PC-9 (cell line): Measurements from ENCODE around the gene RNU4-1. TPM values are rescaled to one million over a fixed set of nuclear protein-coding genes. Genes with fewer than 3 reads are reported as not detected.

ENCODE experiments used
- BruUV-seq: library from RNA; stranded (reverse); fragments of 400-500 nt; replicated peaks from 2 replicates; lab custom pipeline; 2021; lab: Mats Ljungman, UMichigan
- CTCF ChIA-PET: fragments of 300-600 bp; sonication (Branson Sonifier 250); formaldehyde crosslinking; loops from one replicate; lab custom pipeline; 2022; ENCODE audit warnings: antibody characterized with exemption; lab: Charles Lee
- POLR2A ChIA-PET: fragments of 300-600 bp; sonication (Branson Sonifier 250); formaldehyde crosslinking; loops from one replicate; lab custom pipeline; 2022; ENCODE audit warnings: antibody characterized with exemption; ENCODE audit not compliant: unreplicated experiment; lab: Charles Lee
- DNase-seq, 2 experiments: peaks; one replicate each; pipeline versions ENCODE4 v3.0.0 to v3.0.0-alpha.2; 2015 to 2022; ENCODE audit warnings: mixed read lengths in 1 of 2
- H2AFZ ChIP-seq: fragments of 200-600 bp; sonication (generic); 2 replicates; pipeline ENCODE4 v1.8.1; 2017; ENCODE audit warnings: antibody characterized with exemption
- H3F3A ChIP-seq: fragments of 200-600 bp; sonication (generic); 2 replicates; pipeline ENCODE4 v1.8.1; 2017; ENCODE audit warnings: antibody characterized with exemption, mild to moderate bottlenecking, low read depth; ENCODE audit not compliant: insufficient read depth
- H3K27ac ChIP-seq: fragments of 200-600 bp; sonication (generic); 2 replicates; pipeline ENCODE4 v1.6.1; 2016; ENCODE audit warnings: mixed run types
- H3K27me3 ChIP-seq: fragments of 200-600 bp; sonication (generic); 2 replicates; pipeline ENCODE4 v1.6.1; 2016; ENCODE audit warnings: low read depth, mixed run types; ENCODE audit not compliant: insufficient read depth
- H3K36me3 ChIP-seq: fragments of 200-600 bp; sonication (generic); 2 replicates; pipeline ENCODE4 v1.6.1; 2016; ENCODE audit warnings: low read depth, mixed run types
- H3K4me1 ChIP-seq: fragments of 200-600 bp; sonication (generic); replicated peaks from 2 replicates; pipeline ENCODE4 v1.6.1; 2016; ENCODE audit warnings: mixed run types; ENCODE audit not compliant: insufficient read depth
- H3K4me2 ChIP-seq: fragments of 200-600 bp; sonication (generic); 2 replicates; pipeline ENCODE4 v1.6.1; 2017; ENCODE audit warnings: mixed run types
- H3K4me3 ChIP-seq: fragments of 200-600 bp; sonication (generic); 2 replicates; pipeline ENCODE4 v1.6.1; 2016; ENCODE audit warnings: mixed run types
- H3K79me2 ChIP-seq: fragments of 200-600 bp; sonication (generic); 2 replicates; pipeline ENCODE4 v1.6.1; 2017; ENCODE audit warnings: low read depth, mixed run types
- H3K9me2 ChIP-seq: fragments of 200-600 bp; sonication (generic); 2 replicates; pipeline ENCODE4 v1.8.1; 2017; ENCODE audit warnings: mild to moderate bottlenecking; ENCODE audit not compliant: insufficient read depth
- H3K9me3 ChIP-seq: fragments of 200-600 bp; sonication (generic); 2 replicates; pipeline ENCODE4 v1.8.1; 2016; ENCODE audit warnings: low read depth; ENCODE audit not compliant: insufficient read depth
- H4K20me1 ChIP-seq: fragments of 200-600 bp; sonication (generic); 2 replicates; pipeline ENCODE4 v1.8.1; 2017; ENCODE audit not compliant: insufficient read depth
- EZH2 ChIP-seq: fragments of 200-600 bp; sonication (generic); IDR thresholded peaks from 2 replicates; pipeline ENCODE4 v1.8.0; 2017; ENCODE audit warnings: antibody characterized with exemption, low read depth
- intact Hi-C: fragments of 100-400 bp; cut with micrococcal nuclease; formaldehyde crosslinking; loops from one replicate; pipeline ENCODE4 v1.10.0; 2022; ENCODE audit not compliant: unreplicated experiment
- total RNA-seq: library from RNA; stranded (reverse); gene quantifications from 2 replicates; pipeline ENCODE4 v1.2.3, GENCODE V29; 2021
- TF ChIP-seq, protein P1 (sequence below): fragments of 200-600 bp; sonication (generic); conservative IDR thresholded peaks from 2 replicates; pipeline ENCODE4 v1.6.1; 2017; ENCODE audit warnings: mixed run types, antibody characterized with exemption, mild to moderate bottlenecking, moderate library complexity

The RNU4-1 gene
- total RNA-seq, 1 experiment from 2014 or later: 1,857 TPM

DNA sequence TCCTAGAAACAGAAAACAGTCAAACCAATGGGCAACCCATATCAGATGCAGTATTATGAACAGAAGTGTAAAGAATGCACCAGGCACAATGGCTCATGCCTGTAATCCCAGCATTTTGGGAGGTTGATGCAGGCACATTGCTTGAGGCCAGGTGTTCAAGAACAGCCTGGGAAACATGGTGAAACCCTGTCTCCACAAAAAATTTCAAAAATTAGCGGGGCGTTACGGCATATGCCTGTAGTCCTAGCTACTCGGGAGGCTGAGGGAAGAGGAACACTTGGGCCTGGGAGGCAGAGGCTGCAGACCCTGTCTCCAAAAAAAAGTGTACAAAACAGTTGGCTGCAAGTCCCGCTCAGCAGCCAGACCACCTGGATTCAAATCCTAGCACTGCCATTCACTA, 32.4 kb downstream of the RNU4-1 start:
- intact Hi-C loops: no loop called here
- no peaks in the 10 kb centered on the region for H3K9me2 ChIP-seq
- no peaks in the 10 kb centered on the region; the same call in 1 of the 2 replicates for H3K36me3 ChIP-seq
- no peak overlapping the region for H3K27ac ChIP-seq
- peaks cover 19% of the 10 kb centered on the region; the same call in 1 of the 2 replicates for H4K20me1 ChIP-seq
- DNase-seq: no peak
- no TSS peak for BruUV-seq
- H3K4me1 ChIP-seq: peaks cover 55% of the 10 kb centered on the region
- H3K79me2 ChIP-seq: peaks cover 96% of the 10 kb centered on the region
- H3K9me3 ChIP-seq: no peaks in the 10 kb centered on the region
- ChIA-PET POLR2A (interaction anchor here (0.6 kb wide), 1 partner anchor 21 kb away, joined by 8 read pairs; no protein-coding TSS in a partner anchor), CTCF (interaction anchor here (0.6 kb wide), 1 partner anchor 183 kb away, joined by 3 read pairs; no protein-coding TSS in a partner anchor)
- peaks cover 7% of the 10 kb centered on the region; the same call in 1 of the 2 replicates for H3F3A ChIP-seq
- no peak overlapping the region for H3K4me2 ChIP-seq
- no peak for TF ChIP-seq EZH2
- TF ChIP-seq, protein P1, sequence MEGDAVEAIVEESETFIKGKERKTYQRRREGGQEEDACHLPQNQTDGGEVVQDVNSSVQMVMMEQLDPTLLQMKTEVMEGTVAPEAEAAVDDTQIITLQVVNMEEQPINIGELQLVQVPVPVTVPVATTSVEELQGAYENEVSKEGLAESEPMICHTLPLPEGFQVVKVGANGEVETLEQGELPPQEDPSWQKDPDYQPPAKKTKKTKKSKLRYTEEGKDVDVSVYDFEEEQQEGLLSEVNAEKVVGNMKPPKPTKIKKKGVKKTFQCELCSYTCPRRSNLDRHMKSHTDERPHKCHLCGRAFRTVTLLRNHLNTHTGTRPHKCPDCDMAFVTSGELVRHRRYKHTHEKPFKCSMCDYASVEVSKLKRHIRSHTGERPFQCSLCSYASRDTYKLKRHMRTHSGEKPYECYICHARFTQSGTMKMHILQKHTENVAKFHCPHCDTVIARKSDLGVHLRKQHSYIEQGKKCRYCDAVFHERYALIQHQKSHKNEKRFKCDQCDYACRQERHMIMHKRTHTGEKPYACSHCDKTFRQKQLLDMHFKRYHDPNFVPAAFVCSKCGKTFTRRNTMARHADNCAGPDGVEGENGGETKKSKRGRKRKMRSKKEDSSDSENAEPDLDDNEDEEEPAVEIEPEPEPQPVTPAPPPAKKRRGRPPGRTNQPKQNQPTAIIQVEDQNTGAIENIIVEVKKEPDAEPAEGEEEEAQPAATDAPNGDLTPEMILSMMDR: no peak
- no peaks in the 10 kb centered on the region for H3K27me3 ChIP-seq
- H3K4me3 ChIP-seq: no peak overlapping the region
- no peak overlapping the region for H2AFZ ChIP-seq

DNA sequence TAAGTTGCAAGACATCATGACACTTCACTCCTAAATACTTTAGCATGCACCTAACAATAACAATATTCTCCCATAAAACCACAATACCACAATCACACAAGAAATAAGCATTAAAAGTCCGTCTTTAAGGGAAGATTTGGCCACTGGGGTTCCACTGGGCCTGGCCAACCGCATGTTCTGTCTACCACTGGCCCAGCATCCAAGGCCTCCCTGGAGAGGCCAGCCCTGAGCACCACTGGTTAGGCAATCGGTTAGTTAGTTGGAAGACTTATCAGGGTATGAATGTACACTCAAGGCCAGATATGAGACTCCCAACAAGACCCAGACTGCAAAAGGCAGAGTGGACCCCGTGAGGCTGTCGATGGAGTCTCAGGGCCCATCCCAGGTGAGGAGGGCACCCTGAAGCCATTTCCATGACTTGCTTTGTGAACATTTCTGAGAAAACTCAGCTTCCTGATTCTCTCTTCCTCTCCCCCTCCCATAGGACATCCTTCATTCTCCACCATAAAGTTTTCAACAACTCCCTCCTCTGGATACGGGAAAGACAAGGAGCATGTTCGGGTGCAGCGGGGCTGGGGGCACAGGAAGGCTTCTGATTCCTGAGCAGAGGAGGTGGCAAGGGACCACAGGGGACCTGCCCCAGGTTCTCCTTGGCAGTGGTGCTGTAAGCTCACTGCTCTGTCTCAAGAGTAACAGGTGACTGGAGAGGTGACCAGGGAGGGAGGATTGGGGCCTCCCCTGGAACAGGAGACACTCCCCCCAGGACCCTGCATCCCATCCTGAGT, 33.4 kb downstream of the RNU4-1 start:
- Histone ChIP-seq H3K27me3 (no peaks in the 10 kb centered on the region), H4K20me1 (peaks cover 19% of the 10 kb centered on the region; the same call in 1 of the 2 replicates), H3K36me3 (no peaks in the 10 kb centered on the region; the same call in 1 of the 2 replicates), H3K9me3 (no peaks in the 10 kb centered on the region), H3K4me1 (peaks cover 55% of the 10 kb centered on the region), H3F3A (peaks cover 7% of the 10 kb centered on the region; the same call in 1 of the 2 replicates), H3K79me2 (peaks cover 94% of the 10 kb centered on the region), H3K4me3 (no peak overlapping the region), H3K9me2 (no peaks in the 10 kb centered on the region), H3K27ac (no peak overlapping the region), H3K4me2 (no peak overlapping the region), H2AFZ (no peak overlapping the region)
- BruUV-seq: no TSS peak
- TF ChIP-seq EZH2: no peak
- TF ChIP-seq, protein P1: no peak
- intact Hi-C loops: no loop called here
- no peak for DNase-seq
- ChIA-PET CTCF (no interaction called here), POLR2A (no interaction called here)

DNA sequence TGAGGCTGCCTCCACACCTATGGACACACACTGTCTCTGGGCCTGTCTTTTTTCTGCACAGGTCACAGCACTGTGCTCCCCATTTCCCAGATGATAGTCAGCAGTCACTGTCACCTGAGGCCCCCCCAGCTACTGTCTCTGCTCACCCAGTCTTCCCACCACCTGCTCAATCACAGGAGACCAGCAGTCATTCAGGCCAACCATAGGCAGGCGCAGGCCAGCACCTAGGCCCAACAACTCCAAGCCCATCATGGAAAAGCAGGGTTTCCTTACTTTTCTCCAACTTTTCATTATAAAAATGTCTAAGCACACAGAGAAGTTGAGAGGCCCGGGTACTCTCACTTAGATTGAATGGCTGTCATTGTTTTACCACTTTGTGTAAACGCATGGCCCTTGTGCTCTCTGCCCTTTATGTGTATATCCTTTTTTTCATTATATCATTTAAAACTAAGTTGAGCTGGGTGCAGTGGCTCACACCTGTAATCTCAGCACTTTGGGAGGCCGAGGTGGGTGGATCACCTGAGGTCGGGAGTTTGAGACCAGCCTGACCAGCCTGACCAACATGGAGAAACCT, 34.6 kb downstream of the RNU4-1 start:
- H3K36me3 ChIP-seq: no peaks in the 10 kb centered on the region; the same call in 1 of the 2 replicates
- POLR2A ChIA-PET: no interaction called here
- no peaks in the 10 kb centered on the region for H3K9me2 ChIP-seq
- no TSS peak for BruUV-seq
- H4K20me1 ChIP-seq: peaks cover 19% of the 10 kb centered on the region; the same call in 1 of the 2 replicates
- no peaks in the 10 kb centered on the region for H3K9me3 ChIP-seq
- no peak overlapping the region for H3K4me3 ChIP-seq
- no peak overlapping the region for H2AFZ ChIP-seq
- no peak for DNase-seq
- peaks cover 93% of the 10 kb centered on the region for H3K79me2 ChIP-seq
- peaks cover 7% of the 10 kb centered on the region for H3F3A ChIP-seq
- CTCF ChIA-PET: interaction anchor here (0.6 kb wide), 1 partner anchor 28 kb away, joined by 4 read pairs; no protein-coding TSS in a partner anchor
- no peaks in the 10 kb centered on the region for H3K27me3 ChIP-seq
- H3K27ac ChIP-seq: no peak overlapping the region
- intact Hi-C loops: no loop called here
- no peak for TF ChIP-seq EZH2
- TF ChIP-seq, protein P1: no peak
- peaks cover 46% of the 10 kb centered on the region for H3K4me1 ChIP-seq
- no peak overlapping the region for H3K4me2 ChIP-seq
